GM12892 (cell line): ENCODE data around the gene ZNF174.

Experiments used
- POLR2A ChIP-seq: IDR thresholded peaks from 2 replicates; pipeline ENCODE4 v1.6.1; 2011; ENCODE audit warnings: low read depth, low read length, control low read depth
- POLR2AphosphoS5 ChIP-seq: IDR thresholded peaks from 2 replicates; pipeline ENCODE4 v1.6.1; 2011; ENCODE audit warnings: low read depth, low read length, control low read depth
- TAF1 ChIP-seq: IDR thresholded peaks from 2 replicates; pipeline ENCODE4 v1.6.1; 2011; ENCODE audit warnings: low read depth, mild to moderate bottlenecking, control low read depth, low read length, borderline replicate concordance

DNA sequence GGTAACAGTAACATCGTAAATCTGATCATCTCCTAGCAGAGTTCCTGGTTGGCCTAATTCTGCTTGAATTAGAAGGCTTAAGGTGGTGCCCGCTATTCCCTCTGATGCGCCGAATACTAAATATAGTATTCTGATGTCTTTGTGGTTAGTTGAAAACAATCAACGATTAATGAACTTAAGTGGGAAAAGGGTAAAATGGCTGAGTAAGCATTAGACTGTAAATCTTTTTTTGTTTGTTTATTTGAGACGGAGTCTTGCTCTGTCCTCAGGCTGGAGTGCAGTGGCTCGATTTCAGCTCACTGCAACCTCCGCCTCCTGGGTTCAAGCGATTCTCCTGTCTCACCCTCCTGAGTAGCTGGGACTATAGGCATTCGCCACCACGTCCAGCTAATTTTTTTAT, 31.9 kb upstream of the ZNF174 start:
- no peak for TF ChIP-seq POLR2A
- TF ChIP-seq POLR2AphosphoS5: no peak
- no peak for TF ChIP-seq TAF1
